HG02973 (cell line): ENCODE results near the gene MRPL43.
"Not testable (repeated sequence)": the region's sequence is repeated elsewhere in the genome, so short reads cannot be mapped to it uniquely, and the experiment has no call there.

ENCODE experiments used
- ATAC-seq: cut with Tn5 transposase; IDR thresholded peaks from one replicate; pipeline ENCODE4 v1.9.1; 2021; ENCODE audit warnings: moderate library complexity; ENCODE audit not compliant: unreplicated experiment

The MRPL43 gene

GRCh38 chr10:100984672-100985177, 2.6 kb downstream of the MRPL43 start:
- no peak for ATAC-seq

DNA sequence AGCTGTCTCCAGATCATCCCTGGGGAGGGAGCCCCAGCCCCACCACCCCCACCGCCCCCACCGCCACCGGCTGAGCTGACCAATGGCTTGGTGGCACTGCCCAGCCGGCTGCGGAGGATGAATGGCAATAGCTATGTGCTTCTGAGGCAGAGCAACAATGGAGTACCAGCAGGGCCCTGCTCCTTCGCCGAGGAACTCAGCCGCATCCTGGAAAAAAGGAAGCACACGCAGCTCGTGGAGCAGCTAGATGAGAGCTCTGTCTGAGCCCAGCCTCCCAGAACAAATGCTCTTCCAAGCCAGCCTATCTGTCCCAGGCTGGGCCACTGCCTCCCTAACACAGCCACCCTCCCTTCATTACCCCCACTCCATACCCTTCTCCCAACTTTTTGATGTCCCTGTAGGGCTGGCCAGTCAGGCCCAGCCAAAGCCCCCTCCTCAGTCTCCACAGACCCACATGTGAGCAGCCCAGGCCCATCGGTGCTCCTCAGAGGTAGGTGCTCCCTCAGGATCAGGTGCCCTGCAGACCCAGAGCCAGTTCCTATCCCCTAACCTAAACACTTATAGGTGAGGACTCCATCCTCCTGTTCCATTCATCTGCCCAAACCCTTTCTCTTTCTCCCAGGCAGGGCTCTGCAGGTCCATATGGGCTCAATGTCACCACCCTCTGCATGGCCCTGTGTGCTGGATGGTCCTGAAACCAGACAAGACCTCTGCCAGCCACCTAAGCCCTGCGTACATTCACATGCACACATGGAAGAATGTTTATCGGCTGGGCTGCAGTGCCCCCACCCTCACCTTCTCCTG, 3.2 kb downstream of the MRPL43 start:
- no peak for ATAC-seq

DNA sequence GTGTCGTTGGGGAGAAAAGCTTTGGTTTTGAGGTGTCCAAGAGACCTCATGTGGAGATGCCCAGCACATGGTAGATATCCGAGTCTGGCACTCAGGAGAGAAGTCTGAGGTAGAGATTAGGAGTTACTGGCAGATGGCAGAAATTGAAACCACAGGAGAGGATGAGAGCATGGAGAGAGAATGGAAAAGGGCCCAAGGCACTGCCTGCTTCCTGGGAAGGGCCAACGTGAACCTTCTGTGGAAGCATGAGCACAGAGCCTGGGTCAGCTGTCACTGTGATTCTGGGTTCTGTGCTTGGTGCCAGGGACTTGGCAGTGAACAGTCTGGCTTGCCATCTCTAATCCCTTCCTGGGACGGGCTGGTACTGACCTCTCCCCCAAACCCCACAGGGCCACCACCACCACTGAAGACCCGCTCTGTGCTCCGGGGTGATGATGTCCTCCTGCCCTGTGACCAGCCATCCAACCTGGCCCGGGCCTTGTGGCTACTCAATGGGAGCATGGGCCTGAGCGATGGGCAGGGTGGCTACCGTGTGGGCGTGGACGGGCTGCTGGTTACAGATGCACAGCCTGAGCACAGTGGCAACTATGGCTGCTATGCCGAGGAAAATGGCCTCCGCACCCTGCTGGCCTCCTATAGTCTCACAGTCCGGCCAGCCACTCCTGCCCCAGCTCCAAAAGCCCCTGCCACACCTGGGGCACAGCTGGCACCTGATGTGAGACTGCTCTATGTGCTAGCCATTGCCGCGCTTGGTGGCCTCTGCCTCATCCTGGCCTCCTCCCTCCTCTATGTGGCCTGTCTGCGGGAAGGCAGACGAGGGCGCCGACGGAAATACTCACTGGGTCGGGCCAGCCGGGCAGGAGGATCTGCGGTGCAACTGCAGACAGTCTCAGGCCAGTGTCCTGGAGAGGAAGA, 4.1 kb downstream of the MRPL43 start:
- ATAC-seq: no peak

GRCh38 chr10:100981178-100981772, 6.0 kb downstream of the MRPL43 start:
- ATAC-seq: no peak

DNA sequence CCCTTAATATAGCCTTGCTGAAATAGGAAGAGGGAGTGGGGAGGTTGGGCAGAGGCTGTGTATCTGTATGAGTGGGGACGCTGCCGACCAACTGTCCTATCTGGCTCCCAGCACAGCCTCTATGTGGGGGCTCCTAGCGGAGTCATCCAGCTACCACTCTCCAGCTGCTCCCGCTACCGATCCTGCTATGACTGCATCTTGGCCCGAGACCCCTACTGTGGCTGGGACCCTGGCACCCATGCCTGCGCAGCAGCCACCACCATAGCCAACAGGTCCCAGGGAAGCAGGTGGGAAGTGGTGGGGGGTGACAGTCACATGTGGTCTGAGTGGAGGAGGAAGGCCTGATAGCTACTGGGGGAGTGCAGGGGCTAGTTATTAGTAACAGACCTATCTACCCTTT, 6.6 kb downstream of the MRPL43 start:
- ATAC-seq: no peak

DNA sequence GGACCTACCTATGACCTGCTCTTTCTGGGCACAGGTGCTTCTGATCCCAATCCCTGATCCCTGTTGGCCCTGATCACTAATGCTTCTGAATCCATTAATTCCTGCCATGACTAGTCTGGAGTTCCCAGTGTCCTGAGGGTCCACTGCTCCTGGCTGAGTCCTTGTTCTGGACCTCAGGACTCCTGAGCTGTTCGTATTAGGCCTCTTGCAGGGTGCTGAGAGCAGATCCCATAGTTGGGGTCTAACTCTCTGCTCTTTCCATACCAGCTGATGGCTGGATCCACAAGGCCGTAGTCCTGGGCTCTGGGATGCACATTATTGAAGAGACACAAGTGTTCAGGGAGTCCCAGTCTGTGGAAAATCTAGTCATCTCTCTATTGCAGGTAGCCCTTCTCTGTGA, 7.0 kb downstream of the MRPL43 start:
- no peak for ATAC-seq

DNA sequence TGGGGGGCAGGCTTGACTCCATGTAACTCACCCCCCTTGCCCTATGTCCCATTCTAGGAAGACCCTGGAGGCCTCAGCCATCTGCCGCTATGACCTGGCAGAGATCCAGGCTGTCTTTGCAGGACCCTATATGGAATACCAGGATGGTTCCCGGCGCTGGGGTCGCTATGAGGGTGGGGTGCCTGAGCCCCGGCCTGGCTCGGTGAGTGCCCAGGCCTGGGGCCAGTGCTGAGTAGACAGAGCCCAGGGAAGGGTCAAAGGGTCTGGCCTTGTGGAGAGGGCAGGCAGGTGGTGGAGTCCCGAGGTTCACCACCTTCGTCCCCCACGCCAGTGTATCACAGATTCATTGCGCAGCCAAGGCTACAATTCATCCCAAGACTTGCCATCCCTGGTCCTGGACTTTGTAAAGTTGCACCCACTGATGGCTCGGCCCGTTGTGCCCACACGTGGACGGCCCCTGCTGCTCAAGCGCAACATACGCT, 7.5 kb downstream of the MRPL43 start:
- ATAC-seq: no peak

- no peak for ATAC-seq
Observed at GRCh38 chr10:100978901-100979195, 8.4 kb downstream of the MRPL43 start.

DNA sequence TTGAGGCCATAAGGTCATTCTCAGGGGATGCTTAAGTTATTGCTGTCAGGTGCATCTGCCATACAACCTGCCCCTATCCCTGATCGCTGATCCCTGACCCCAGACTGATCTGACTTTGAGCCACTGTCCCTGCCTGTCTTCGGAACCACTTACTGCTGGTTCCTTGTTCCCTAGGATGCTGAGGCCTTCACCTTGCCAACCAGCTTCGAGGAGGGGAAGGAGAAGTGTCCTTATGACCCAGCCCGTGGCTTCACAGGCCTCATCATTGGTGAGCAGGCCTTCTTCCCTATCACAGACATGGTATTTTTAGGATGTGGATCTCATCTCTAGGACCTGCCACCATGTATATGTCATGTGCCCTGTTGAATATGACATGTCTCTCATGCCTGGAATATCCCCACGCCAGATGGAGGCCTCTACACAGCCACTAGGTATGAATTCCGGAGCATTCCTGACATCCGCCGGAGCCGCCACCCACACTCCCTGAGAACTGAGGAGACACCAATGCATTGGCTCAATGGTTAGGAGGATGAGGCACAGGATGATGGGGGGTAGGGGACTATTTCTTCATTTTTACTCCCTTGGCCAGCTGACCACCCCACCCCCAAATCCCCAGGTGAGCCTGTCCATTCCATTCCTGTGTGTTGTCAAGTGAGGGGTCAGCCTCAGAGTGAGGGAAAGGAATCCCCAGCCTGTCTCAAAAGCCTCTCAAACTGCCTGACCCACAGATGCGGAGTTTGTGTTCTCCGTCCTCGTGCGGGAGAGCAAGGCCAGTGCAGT, 9.0 kb downstream of the MRPL43 start:
- no peak for ATAC-seq

DNA sequence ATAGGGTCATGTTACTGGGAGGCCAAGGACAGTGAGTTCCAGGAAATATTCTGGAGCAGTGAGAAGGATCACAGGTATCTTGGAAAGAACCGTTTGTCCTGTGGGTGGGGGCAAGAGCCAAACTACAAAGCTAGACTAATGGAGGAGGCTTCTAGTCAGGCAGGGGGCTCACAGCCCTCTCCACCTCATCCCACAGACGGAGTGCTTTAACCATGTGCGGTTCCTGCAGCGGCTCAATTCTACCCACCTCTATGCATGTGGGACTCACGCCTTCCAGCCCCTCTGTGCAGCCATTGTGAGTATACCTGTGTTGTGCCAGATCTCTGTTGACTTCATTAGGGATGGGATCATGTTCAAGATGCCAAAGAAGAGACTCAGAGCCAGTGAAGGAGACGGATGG, 9.9 kb downstream of the MRPL43 start:
- ATAC-seq: no peak

DNA sequence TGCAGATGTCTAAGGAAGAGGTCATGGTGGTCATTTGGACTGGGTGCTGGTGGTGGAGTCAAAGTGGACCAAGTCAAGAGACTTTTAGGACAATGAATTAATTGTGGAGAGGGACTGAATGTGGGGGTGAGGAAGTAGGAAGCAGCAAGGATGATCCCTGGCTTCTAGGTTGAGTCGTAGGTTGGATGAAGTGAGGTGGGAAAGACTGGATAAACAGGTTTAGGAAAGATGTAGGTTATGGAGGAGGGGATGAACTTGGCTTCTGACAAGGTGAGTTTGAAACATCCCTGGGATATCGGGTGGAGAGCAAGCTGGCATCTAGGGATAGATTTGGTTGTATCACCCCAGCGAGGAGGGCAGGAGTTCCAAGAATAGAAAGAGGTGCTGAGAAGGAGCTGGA, 10.4 kb downstream of the MRPL43 start:
- ATAC-seq: no peak

GRCh38 chr10:100975397-100975796, 11.9 kb downstream of the MRPL43 start:
- ATAC-seq: not testable (repeated sequence)

DNA sequence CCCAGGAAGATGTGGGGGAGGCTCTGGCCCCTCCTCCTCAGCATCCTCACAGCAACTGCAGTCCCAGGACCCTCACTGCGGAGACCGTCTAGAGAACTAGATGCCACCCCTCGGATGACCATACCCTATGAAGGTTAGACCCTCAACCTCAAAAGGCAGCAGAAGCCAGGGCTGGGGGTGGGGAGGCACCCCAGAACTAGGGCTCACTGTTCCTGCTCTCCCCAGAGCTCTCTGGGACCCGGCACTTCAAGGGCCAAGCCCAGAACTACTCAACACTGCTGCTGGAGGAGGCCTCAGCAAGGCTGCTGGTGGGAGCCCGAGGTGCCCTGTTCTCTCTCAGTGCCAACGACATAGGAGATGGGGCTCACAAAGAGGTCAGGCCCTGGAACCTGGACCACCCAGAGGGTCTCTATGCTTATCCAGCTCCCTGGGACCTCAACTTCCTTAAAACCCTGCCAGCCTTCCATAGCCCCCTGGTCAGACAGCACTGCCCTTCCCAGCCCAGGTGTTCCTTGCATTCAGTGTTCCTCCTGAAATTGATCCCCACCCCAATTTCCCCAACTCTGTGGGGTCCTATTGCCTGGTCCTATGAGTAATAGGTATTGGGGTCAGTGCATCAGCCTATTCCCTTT, 14.3 kb downstream of the MRPL43 start:
- no peak for ATAC-seq

DNA sequence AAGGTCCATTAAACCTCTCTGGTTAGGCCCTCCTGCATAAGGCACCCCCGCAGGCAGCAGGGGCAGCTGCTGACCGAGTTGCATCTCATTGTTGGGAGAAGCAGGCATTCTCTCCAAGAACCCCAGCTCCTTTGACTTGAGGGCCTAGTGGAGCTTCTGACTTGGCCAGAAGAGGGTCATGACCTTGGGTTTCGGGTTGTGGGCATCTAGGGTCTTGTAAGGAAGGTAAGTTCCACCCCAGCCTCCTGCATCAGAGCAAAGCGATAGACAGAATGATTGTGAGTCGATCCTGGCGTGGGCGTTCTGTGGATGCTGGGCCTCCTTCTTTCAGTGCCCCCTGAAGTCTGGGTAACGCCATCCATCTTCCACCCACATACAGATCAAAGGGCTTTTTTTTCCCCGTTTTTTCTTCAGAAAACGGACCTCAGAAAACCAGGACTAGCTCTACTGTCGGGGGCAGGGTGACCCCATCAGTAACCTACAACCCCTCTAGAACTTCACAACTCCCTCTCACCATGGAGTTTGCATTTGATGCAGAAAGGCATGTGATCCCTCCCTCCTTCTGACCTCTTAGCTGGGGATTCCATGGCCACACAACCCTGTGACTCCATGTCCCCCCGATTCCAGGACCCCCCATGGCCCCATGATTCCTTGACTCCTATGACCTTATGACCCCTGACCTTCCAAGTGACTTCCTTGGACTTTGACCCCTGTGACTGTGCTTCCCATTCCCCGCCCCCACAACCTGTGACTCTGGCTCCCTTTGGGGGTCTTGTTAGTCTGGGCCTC, 15.0 kb downstream of the MRPL43 start:
- ATAC-seq: no peak

DNA sequence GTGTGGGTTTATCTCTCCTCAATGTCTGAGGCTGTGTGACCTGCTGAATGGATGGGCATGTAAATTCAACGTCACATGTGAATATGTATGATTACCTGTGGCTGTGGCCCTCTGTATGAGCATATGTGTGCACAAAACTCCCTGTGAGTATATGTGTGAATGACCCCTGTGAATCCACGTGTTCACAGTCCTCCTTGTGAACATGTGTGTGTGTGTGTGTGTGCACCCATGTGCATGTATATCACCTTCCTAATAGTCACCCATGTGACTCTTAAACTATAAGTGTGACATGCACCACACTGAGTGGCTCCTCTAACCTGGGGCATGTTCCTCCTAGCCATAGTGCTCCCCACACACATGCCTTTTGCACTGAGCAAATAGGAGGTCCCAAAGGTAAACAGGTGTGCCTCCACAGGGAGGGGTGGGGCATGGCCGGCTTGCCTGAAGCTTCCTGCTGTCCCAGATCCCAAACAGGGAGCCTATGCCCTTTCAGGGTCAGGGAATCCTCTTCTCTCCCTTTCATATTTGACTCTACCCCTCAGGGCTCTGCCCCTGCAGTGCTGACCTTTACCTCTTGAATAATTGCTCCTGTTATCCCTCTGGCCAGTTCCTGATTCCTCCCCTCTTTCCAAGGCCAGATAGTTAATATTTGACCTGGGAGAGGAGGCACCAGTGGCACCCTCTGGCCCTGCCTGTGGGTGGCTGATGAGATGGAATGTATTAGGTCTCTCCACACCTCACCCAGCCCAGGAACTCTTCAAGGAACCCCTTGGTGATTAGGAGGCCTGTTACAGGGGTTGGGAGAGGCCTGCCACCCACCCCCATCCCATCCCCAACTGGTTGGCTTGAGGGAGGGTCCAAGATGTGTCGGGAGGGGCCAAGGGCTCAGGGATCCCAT, 16.1 kb downstream of the MRPL43 start:
- ATAC-seq: no peak

- ATAC-seq: no peak
Observed at GRCh38 chr10:100970076-100970913, 17.0 kb downstream of the MRPL43 start.

GRCh38 chr10:100969187-100970075, 17.9 kb downstream of the MRPL43 start, which contains the start of gene SEMA4G:
SEMA4G (plus strand) TSS chr10:100969504; CDS start chr10:100972913, 3,409 bp downstream.
- ATAC-seq: no peak
